Esophagus (tissue), 2 donors: ENCODE data around the gene PGC. TPM values are rescaled to one million over a fixed set of nuclear protein-coding genes. Genes with fewer than 3 reads are reported as not detected.

Experiments
- H3K27ac ChIP-seq, 2 donors: one replicate each; pipeline ENCODE4 v1.5.1; 2013; ENCODE audit warnings: low read depth in 2 of 2, mild to moderate bottlenecking in 2 of 2, inconsistent platforms in 1 of 2, low read length in 1 of 2, moderate library complexity in 1 of 2
- H3K27me3 ChIP-seq, 2 donors: one replicate each; pipeline ENCODE4 v1.6.1; 2013; ENCODE audit warnings: low read length in 2 of 2, control low read depth in 1 of 2, mild to moderate bottlenecking in 1 of 2; ENCODE audit not compliant: insufficient read depth in 2 of 2, control insufficient read depth in 1 of 2
- H3K36me3 ChIP-seq, 2 donors: one replicate each; pipeline ENCODE4 v1.6.1; 2013; ENCODE audit warnings: low read length in 1 of 2; ENCODE audit not compliant: control insufficient read depth in 2 of 2, insufficient read depth in 2 of 2
- H3K4me1 ChIP-seq, 2 donors: one replicate each; pipeline ENCODE4 v1.6.1; 2013; ENCODE audit warnings: low read length in 1 of 2; ENCODE audit not compliant: control insufficient read depth in 2 of 2, insufficient read depth in 2 of 2
- H3K4me3 ChIP-seq, 2 donors: one replicate each; pipeline ENCODE4 v1.5.1; 2013; ENCODE audit warnings: low read length in 2 of 2, mild to moderate bottlenecking in 2 of 2, low read depth in 1 of 2, moderate library complexity in 1 of 2
- H3K9me3 ChIP-seq, 2 donors: one replicate each; pipeline ENCODE4 v1.6.1; 2013; ENCODE audit warnings: mild to moderate bottlenecking in 2 of 2, low read depth in 1 of 2, low read length in 1 of 2, moderate library complexity in 1 of 2; ENCODE audit not compliant: control insufficient read depth in 2 of 2, insufficient read depth in 1 of 2
- WGBS, 2 donors: extraction: QIAGEN DNeasy Blood & Tissue Kit; methylation state at CpG; one replicate each; pipeline ENCODE4 v1.1.7; 2013; 5-methylcytosine and 5-hydroxymethylcytosine counted together
- polyA plus RNA-seq, 2 donors: library from polyadenylated mRNA; stranded (reverse); fragments of 200-250 nt; gene quantifications; one replicate each; pipeline ENCODE4 v1.2.3, GENCODE V29; 2013
- donor health status: healthy with polysubstance abuse.
- donor health status: Bipolar disorder and iron deficiency.

PGC gene
- polyA plus RNA-seq, 2 donors = 1.6 to 13.4 TPM

- Histone ChIP-seq H3K27ac (peak overlapping the region in 1 of 2 donors; percentile 6), H3K36me3 (no peaks in the 10 kb centered on the region), H3K9me3 (no peaks in the 10 kb centered on the region), H3K4me3 (no peak overlapping the region), H3K4me1 (peaks cover 9 to 24% of the 10 kb centered on the region in 2 donors), H3K27me3 (no peaks in the 10 kb centered on the region)
- 74 to 75% methylated on average over 13 of the region's 13 CpGs for WGBS, 2 donors
These were observed 22.4 kb downstream of the PGC start for GRCh38 chr6:41724586-41725501.

GRCh38 chr6:41724228-41724580, 23.0 kb downstream of the PGC start:
- no peaks in the 10 kb centered on the region for H3K9me3 ChIP-seq
- H3K4me3 ChIP-seq = no peak overlapping the region
- no peak overlapping the region for H3K27ac ChIP-seq
- H3K36me3 ChIP-seq = no peaks in the 10 kb centered on the region
- H3K27me3 ChIP-seq = no peaks in the 10 kb centered on the region
- peaks cover 9 to 26% of the 10 kb centered on the region in 2 donors for H3K4me1 ChIP-seq
- 64 to 68% methylated on average over 7 of the region's 7 CpGs for WGBS, 2 donors

GRCh38 chr6:41723530-41724227, 23.5 kb downstream of the PGC start:
- Histone ChIP-seq H3K4me3 (no peak overlapping the region), H3K36me3 (no peaks in the 10 kb centered on the region), H3K27me3 (no peaks in the 10 kb centered on the region), H3K27ac (peak overlapping the region; percentile 61 to 69), H3K4me1 (peaks cover 8 to 25% of the 10 kb centered on the region in 2 donors), H3K9me3 (no peaks in the 10 kb centered on the region)
- 42 to 61% methylated on average over 21 of the region's 21 CpGs for WGBS, 2 donors

- Histone ChIP-seq H3K4me3 (no peak overlapping the region), H3K36me3 (no peaks in the 10 kb centered on the region), H3K9me3 (no peaks in the 10 kb centered on the region), H3K27ac (peak overlapping the region; percentile 27 to 61), H3K27me3 (no peaks in the 10 kb centered on the region), H3K4me1 (peaks cover 3 to 19% of the 10 kb centered on the region in 2 donors)
- 53 to 63% methylated on average over 8 of the region's 8 CpGs for WGBS, 2 donors
These were observed 24.1 kb downstream of the PGC start for GRCh38 chr6:41722969-41723529.

GRCh38 chr6:41721414-41721813, 25.8 kb downstream of the PGC start:
- Histone ChIP-seq H3K27ac (no peak overlapping the region), H3K9me3 (no peaks in the 10 kb centered on the region), H3K27me3 (no peaks in the 10 kb centered on the region), H3K36me3 (no peaks in the 10 kb centered on the region), H3K4me1 (peaks cover 8 to 24% of the 10 kb centered on the region in 2 donors), H3K4me3 (no peak overlapping the region)
- 93 to 97% methylated on average over 3 of the region's 3 CpGs for WGBS, 2 donors

- 88 to 94% methylated on average over 2 of the region's 2 CpGs for WGBS, 2 donors
- Histone ChIP-seq H3K4me3 (no peak overlapping the region), H3K27ac (no peak overlapping the region), H3K4me1 (peaks cover 10 to 28% of the 10 kb centered on the region in 2 donors), H3K27me3 (no peaks in the 10 kb centered on the region), H3K36me3 (no peaks in the 10 kb centered on the region), H3K9me3 (no peaks in the 10 kb centered on the region)
These were observed 26.4 kb downstream of the PGC start for GRCh38 chr6:41720783-41721182.

GRCh38 chr6:41720262-41720620, 27.0 kb downstream of the PGC start:
- Histone ChIP-seq H3K9me3 (no peaks in the 10 kb centered on the region), H3K4me1 (peaks cover 10 to 28% of the 10 kb centered on the region in 2 donors), H3K36me3 (no peaks in the 10 kb centered on the region), H3K27me3 (no peaks in the 10 kb centered on the region), H3K4me3 (no peak overlapping the region), H3K27ac (no peak overlapping the region)
- 82 to 87% methylated on average over 3 of the region's 3 CpGs for WGBS, 2 donors

GRCh38 chr6:41719436-41720261, 27.5 kb downstream of the PGC start:
- H3K36me3 ChIP-seq = peaks cover 0 to 2% of the 10 kb centered on the region in 2 donors
- 81 to 87% methylated on average over 7 of the region's 7 CpGs for WGBS, 2 donors
- no peaks in the 10 kb centered on the region for H3K9me3 ChIP-seq
- no peaks in the 10 kb centered on the region for H3K27me3 ChIP-seq
- peaks cover 10 to 30% of the 10 kb centered on the region in 2 donors for H3K4me1 ChIP-seq
- H3K27ac ChIP-seq = no peak overlapping the region
- no peak overlapping the region for H3K4me3 ChIP-seq

- Histone ChIP-seq H3K36me3 (peaks cover 0 to 2% of the 10 kb centered on the region in 2 donors), H3K4me1 (peaks cover 17 to 30% of the 10 kb centered on the region in 2 donors), H3K27me3 (no peaks in the 10 kb centered on the region), H3K4me3 (no peak overlapping the region), H3K9me3 (no peaks in the 10 kb centered on the region), H3K27ac (no peak overlapping the region)
- WGBS, 2 donors = 45 to 68% methylated on average over 5 of the region's 5 CpGs
These were observed 28.4 kb downstream of the PGC start for GRCh38 chr6:41718828-41719227.
